WERI-Rb-1 (cell line): ENCODE results near the gene ADARB2.

Source experiments
- DNase-seq: peaks from one replicate; pipeline ENCODE4 v3.0.0-alpha.2; 2020
- H3K27ac ChIP-seq: fragments of 250-450 bp; sonication (Bioruptor Pico); 2 replicates; pipeline ENCODE4 v1.5.1; 2020; ENCODE audit warnings: mild to moderate bottlenecking, moderate library complexity
- H3K27me3 ChIP-seq: fragments of 250-450 bp; sonication (Bioruptor Pico); 2 replicates; pipeline ENCODE4 v1.5.1; 2021; ENCODE audit warnings: mild to moderate bottlenecking, low read depth, moderate library complexity; ENCODE audit not compliant: insufficient read depth, severe bottlenecking
- H3K36me3 ChIP-seq: fragments of 250-450 bp; sonication (Bioruptor Pico); 2 replicates; pipeline ENCODE4 v1.5.1; 2020; ENCODE audit warnings: mild to moderate bottlenecking, moderate library complexity
- H3K4me3 ChIP-seq: 2 replicates; pipeline ENCODE4 v1.5.1; 2011; ENCODE audit warnings: low read depth, mild to moderate bottlenecking, control low read depth, low read length
- H3K9me3 ChIP-seq: fragments of 250-450 bp; sonication (Bioruptor Pico); 2 replicates; pipeline ENCODE4 v1.5.1; 2021; ENCODE audit warnings: mild to moderate bottlenecking, moderate library complexity; ENCODE audit not compliant: severe bottlenecking
- CTCF ChIP-seq: IDR thresholded peaks from 2 replicates; pipeline ENCODE4 v1.5.1; 2011; ENCODE audit warnings: low read depth, mild to moderate bottlenecking, control low read depth, inconsistent platforms, low read length

Gene ADARB2

GRCh38 chr10:1627945-1628344 lies 109.4 kb downstream of the ADARB2 start:
- no peak for TF ChIP-seq CTCF
- Histone ChIP-seq H3K27ac (no peak overlapping the region), H3K27me3 (peaks cover 5% of the 10 kb centered on the region), H3K36me3 (no peaks in the 10 kb centered on the region), H3K4me3 (no peak overlapping the region), H3K9me3 (no peaks in the 10 kb centered on the region)
- no peak for DNase-seq

DNA sequence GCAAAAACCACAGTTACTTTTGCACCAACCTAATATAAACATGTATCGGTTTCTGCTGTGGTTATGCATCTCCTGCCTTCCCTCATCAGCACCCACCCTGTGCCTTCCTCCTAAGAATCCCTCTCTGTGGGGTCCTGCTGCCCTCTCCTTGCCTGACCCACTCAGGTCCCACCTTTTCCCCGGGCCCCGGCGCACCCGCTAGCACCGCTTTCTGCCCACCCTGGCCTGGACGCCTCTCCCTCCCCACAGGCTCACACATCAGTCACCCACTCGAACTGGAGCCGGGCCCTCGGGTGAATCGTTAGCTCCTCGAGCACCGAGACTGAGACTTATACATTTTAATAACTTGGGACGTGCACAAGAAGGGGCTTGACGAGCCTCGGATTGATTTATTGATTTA lies 110.5 kb downstream of the ADARB2 start:
- DNase-seq = no peak
- H3K4me3 ChIP-seq = no peak overlapping the region
- no peaks in the 10 kb centered on the region for H3K36me3 ChIP-seq
- no peaks in the 10 kb centered on the region for H3K9me3 ChIP-seq
- no peak for TF ChIP-seq CTCF
- H3K27ac ChIP-seq = no peak overlapping the region
- H3K27me3 ChIP-seq = peaks cover 8% of the 10 kb centered on the region

- no peaks in the 10 kb centered on the region for H3K9me3 ChIP-seq
- no peak overlapping the region for H3K27ac ChIP-seq
- TF ChIP-seq CTCF = no peak
- H3K27me3 ChIP-seq = peaks cover 8% of the 10 kb centered on the region
- no peaks in the 10 kb centered on the region for H3K36me3 ChIP-seq
- DNase-seq = no peak
- no peak overlapping the region for H3K4me3 ChIP-seq
Measured at GRCh38 chr10:1626410-1626809, 110.9 kb downstream of the ADARB2 start.

DNA sequence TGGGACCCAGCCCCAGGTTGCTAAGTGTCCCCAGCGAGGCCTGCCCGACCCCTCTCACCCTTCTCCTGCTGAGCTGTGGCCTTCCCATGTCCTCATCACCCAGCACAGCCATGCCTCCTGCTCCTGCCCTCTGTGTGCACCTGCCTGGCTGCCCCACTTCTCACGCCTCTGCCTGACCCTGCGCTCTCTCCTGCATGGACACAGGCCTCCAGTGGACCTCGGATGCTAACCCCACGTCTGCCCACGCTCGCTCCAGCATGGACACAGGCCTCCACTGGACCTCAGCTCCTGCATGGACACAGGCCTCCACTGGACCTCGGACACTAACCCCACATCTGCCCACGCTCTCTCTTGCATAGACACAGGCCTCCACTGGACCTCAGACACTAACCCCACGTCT lies 111.6 kb downstream of the ADARB2 start:
- TF ChIP-seq CTCF = no peak
- DNase-seq = no peak
- H3K27ac ChIP-seq = no peak overlapping the region
- H3K27me3 ChIP-seq = peaks cover 8% of the 10 kb centered on the region
- no peaks in the 10 kb centered on the region for H3K36me3 ChIP-seq
- no peak overlapping the region for H3K4me3 ChIP-seq
- H3K9me3 ChIP-seq = no peaks in the 10 kb centered on the region

DNA sequence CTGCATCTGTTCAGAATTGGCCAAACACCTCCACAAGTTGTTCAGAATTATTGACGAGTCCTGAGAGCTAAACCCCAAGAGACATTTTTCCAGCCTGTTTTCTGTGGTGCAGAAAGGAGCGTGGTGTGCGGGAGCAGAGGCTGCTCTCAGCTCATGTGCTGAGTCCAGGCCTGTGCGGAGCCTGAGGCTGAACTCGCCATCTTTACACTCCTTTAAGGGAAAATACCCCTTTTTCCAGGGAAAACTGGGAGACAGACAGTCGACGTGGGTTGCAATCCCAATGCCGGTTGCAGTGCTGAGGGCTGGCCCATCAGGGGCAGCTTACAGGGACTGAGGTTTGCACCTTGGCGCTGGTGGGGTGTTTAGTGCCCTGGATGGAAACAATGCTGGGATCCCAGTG lies 112.2 kb downstream of the ADARB2 start:
- TF ChIP-seq CTCF = no peak
- no peak overlapping the region for H3K27ac ChIP-seq
- no peaks in the 10 kb centered on the region for H3K36me3 ChIP-seq
- H3K27me3 ChIP-seq = peaks cover 8% of the 10 kb centered on the region
- H3K4me3 ChIP-seq = no peak overlapping the region
- no peaks in the 10 kb centered on the region for H3K9me3 ChIP-seq
- no peak for DNase-seq

GRCh38 chr10:1624240-1624639 lies 113.1 kb downstream of the ADARB2 start:
- H3K4me3 ChIP-seq = no peak overlapping the region
- no peak for DNase-seq
- H3K27ac ChIP-seq = no peak overlapping the region
- no peaks in the 10 kb centered on the region for H3K9me3 ChIP-seq
- no peak for TF ChIP-seq CTCF
- no peaks in the 10 kb centered on the region for H3K36me3 ChIP-seq
- H3K27me3 ChIP-seq = peaks cover 8% of the 10 kb centered on the region
